ENCODE data around the gene CLDN24.
"Not testable (repeated sequence)": the region's sequence is repeated elsewhere in the genome, so short reads cannot be mapped to it uniquely, and the experiment has no call there.

CLDN24 gene

DNA sequence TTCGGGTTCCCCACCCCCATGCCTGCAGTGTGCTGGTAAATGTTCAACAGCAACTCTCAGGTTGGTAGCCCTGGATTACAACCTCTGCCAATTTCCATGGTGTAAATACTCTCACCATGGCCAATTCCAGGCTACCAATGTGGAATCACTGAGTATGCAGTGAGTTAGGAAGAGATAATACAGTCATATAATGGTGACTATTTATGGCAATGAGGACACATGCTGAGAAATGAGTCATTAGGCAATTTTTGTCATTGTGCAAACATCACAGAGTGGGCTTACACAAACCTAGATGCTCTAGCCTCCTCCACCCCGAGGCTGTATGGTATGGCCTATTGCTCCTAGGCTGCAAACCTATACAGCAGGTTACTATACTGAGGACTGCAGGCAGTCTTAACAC is 4.6 kb upstream of the CLDN24 start:
- in situ Hi-C loops (cut with HindIII; ENCODE audit: low sequenced_read_pairs), result no loop called here
- DNase-seq (ENCODE audit: low read depth, low spot score), result peak; percentile 25
- no peak overlapping the region for H3K4me3 ChIP-seq (ENCODE audit: low read depth, low read length)
- TF ChIP-seq, protein P1, sequence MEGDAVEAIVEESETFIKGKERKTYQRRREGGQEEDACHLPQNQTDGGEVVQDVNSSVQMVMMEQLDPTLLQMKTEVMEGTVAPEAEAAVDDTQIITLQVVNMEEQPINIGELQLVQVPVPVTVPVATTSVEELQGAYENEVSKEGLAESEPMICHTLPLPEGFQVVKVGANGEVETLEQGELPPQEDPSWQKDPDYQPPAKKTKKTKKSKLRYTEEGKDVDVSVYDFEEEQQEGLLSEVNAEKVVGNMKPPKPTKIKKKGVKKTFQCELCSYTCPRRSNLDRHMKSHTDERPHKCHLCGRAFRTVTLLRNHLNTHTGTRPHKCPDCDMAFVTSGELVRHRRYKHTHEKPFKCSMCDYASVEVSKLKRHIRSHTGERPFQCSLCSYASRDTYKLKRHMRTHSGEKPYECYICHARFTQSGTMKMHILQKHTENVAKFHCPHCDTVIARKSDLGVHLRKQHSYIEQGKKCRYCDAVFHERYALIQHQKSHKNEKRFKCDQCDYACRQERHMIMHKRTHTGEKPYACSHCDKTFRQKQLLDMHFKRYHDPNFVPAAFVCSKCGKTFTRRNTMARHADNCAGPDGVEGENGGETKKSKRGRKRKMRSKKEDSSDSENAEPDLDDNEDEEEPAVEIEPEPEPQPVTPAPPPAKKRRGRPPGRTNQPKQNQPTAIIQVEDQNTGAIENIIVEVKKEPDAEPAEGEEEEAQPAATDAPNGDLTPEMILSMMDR (IDR thresholded peaks at IDR 0.05; ENCODE audit: low read depth, low read length), result no peak

DNA sequence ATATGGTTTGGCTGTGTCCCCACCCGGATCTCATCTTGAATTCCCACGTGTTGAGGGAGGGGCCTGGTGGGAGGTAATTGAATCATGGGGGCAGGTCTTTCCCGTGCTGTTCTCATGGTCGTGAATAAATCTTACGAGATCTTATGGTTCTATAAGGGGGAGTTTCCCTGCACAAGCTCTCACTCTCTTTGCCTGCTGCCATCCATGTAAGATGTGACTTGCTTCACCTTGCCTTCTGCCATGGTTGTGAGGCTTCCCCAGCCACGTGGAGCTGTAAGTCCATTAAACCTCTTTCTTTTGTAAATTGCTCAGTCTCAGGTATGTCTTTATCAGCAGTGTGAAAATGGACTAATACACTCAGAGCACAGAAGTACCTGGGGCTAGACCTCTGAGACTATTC is 4.2 kb upstream of the CLDN24 start:
- DNase-seq (ENCODE audit: low read depth, low spot score); H3K4me3 ChIP-seq (ENCODE audit: low read depth, low read length); in situ Hi-C loops (cut with HindIII; ENCODE audit: low sequenced_read_pairs): not testable (repeated sequence)

DNA sequence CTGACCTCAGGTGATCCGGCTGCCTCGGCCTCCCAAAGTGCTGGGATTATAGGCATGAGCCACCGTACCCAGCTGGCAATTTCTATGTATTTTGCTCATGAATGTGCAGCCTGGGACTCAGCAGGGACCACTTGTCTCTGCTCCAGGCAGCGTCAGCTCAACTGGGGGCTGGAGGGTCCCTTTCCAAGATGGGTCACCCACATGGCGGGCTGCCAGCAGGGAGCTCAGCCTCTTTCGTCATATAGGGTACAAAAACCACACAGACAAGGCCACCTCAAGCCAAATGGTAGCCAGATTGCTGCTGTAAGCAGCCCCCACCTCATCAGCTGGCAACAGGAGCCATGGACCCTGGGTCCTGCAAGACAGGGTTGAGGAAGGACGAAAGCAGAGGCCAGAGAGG is 2.4 kb upstream of the CLDN24 start:
- H3K4me3 ChIP-seq (ENCODE audit: low read depth, low read length), result no peak overlapping the region
- in situ Hi-C loops (cut with HindIII; ENCODE audit: low sequenced_read_pairs), result no loop called here
- no peak for DNase-seq (ENCODE audit: low read depth, low spot score)
- TF ChIP-seq, protein P1 (IDR thresholded peaks at IDR 0.05; ENCODE audit: low read depth, low read length), result no peak

DNA sequence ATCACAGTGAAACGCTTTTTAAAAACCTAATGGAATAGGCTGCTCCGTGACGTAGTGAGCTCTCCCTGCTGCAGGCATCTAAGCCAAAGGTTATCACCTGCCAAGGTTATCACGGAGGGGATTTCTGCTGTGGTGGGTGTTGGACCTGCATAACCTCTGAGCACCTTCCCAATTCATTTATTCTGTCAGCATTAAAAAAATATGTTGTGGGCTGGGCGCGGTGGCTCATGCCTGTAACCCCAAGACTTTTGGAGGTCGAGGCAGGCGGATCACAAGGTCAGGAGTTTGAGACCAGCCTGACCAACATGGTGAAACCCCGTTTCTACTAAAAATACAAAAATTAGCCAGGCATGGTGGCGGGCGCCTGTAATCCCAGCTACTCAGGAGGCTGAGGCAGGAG is 1.8 kb upstream of the CLDN24 start:
- DNase-seq (ENCODE audit: low read depth, low spot score); H3K4me3 ChIP-seq (ENCODE audit: low read depth, low read length); in situ Hi-C loops (cut with HindIII; ENCODE audit: low sequenced_read_pairs): not testable (repeated sequence)

DNA sequence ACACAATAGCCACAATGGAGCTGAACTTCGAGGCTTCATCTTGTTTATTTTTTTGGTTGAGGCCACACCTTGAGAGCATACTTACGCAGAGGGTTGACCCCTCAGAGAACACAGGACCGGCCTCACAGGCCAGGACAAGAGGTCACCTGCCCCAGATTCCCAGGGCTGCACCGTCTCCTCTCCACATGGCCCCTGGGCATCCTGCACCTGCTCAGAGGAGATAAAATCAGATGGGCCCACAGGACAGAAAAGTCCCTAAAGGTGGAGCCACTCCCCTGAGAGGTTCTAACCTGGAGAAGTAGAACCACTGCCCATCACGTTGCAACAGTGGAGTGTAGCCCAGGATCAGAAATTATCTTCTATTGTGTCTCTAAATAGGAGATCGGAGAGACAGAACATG is 1.1 kb upstream of the CLDN24 start:
- TF ChIP-seq, protein P1 (IDR thresholded peaks at IDR 0.05; ENCODE audit: low read depth, low read length), result no peak
- in situ Hi-C loops (cut with HindIII; ENCODE audit: low sequenced_read_pairs), result no loop called here
- H3K4me3 ChIP-seq (ENCODE audit: low read depth, low read length), result no peak overlapping the region
- DNase-seq (ENCODE audit: low read depth, low spot score), result no peak

DNA sequence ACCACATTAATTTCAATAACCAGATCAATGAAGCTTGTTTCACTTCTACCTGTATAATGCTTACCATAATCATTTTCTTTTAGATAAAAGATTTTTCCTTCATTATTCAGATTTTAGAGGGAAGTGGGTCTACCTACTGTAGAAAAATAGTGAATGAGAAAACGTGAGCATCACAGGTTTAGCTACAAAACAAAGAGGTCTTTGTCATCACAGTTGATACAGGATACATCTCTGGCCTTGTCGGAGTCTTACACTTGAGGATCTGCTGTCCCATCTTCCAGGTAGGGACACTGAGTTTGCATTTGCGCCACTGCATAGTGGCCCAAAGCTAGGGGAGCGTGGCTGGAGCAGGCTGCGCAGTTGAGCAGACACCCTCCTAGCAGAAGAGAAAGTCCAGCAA is 710 bp downstream of the CLDN24 start:
- no peak overlapping the region for H3K4me3 ChIP-seq (ENCODE audit: low read depth, low read length)
- no peak for DNase-seq (ENCODE audit: low read depth, low spot score)
- in situ Hi-C loops (cut with HindIII; ENCODE audit: low sequenced_read_pairs), result no loop called here
- TF ChIP-seq, protein P1 (IDR thresholded peaks at IDR 0.05; ENCODE audit: low read depth, low read length), result no peak

DNA sequence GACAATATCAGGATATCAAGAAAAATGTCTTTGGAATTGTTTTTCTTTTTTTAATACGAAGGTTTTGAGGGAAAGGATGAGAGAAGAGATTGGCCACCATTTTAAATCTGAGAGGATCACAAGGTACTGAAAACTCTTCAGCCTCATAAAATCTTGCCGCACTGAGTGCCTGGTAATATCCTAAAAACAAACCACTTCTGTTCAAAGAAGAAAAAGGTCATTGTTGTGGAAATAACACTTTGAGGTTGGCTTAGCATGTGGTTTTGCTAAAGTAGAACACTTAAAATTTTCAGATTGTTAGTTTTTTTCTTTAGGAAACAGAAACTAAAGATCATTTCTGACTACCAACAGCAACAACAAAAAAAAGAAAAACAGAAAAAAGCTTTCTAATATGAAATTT is 1.1 kb downstream of the CLDN24 start:
- in situ Hi-C loops (cut with HindIII; ENCODE audit: low sequenced_read_pairs), result no loop called here
- TF ChIP-seq, protein P1 (IDR thresholded peaks at IDR 0.05; ENCODE audit: low read depth, low read length), result no peak
- DNase-seq (ENCODE audit: low read depth, low spot score), result no peak
- H3K4me3 ChIP-seq (ENCODE audit: low read depth, low read length), result no peak overlapping the region

All from astrocyte of the spinal cord (primary cell).